ENCODE data around the gene HS6ST1.

The HS6ST1 gene

GRCh38 chr2:128237081-128237534, 81.6 kb downstream of the HS6ST1 start:
- no peak overlapping the region for H3K4me2 ChIP-seq (ENCODE audit: low read length)

DNA sequence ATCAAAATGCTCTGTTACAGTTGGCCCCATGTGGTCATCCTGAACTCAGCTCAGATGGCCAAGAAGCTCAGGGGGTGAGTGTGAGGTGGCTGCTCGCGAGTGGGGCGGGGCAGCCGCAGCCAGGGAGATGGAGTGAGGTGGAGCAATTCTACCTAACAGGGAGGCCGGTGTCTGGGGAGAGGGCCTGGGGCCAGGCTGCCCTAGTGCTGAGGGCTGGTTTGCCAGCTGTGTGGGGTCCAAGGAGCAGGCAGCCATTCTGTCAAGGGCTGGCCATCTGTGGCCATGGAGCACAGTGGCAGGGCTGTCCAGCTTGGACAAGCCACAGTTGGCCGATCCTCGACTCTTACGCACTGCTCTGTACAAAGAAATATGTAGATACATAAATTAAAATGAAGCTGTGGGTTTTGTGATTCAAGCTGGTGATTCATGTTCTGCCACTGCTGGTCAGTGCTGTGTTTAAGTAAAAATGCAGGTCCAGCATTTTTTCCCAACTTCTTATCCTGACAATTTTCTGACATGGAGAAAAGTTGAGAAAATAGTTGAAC, 82.1 kb downstream of the HS6ST1 start:
- TF ChIP-seq, protein P1, sequence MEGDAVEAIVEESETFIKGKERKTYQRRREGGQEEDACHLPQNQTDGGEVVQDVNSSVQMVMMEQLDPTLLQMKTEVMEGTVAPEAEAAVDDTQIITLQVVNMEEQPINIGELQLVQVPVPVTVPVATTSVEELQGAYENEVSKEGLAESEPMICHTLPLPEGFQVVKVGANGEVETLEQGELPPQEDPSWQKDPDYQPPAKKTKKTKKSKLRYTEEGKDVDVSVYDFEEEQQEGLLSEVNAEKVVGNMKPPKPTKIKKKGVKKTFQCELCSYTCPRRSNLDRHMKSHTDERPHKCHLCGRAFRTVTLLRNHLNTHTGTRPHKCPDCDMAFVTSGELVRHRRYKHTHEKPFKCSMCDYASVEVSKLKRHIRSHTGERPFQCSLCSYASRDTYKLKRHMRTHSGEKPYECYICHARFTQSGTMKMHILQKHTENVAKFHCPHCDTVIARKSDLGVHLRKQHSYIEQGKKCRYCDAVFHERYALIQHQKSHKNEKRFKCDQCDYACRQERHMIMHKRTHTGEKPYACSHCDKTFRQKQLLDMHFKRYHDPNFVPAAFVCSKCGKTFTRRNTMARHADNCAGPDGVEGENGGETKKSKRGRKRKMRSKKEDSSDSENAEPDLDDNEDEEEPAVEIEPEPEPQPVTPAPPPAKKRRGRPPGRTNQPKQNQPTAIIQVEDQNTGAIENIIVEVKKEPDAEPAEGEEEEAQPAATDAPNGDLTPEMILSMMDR (IDR thresholded peaks at IDR 0.05; ENCODE audit: low read length) = no peak
- TF ChIP-seq EZH2 (IDR thresholded peaks at IDR 0.05; ENCODE audit: borderline replicate concordance, low read length) = no peak
- 0 out of 2 replicates have a peak, but pooled peaks cover 3% of the 10 kb centered on the region for H3K27me3 ChIP-seq (ENCODE audit: insufficient read depth, low read length)
- H2AFZ ChIP-seq (ENCODE audit: low read length) = no peak overlapping the region
- H3K36me3 ChIP-seq (ENCODE audit: insufficient read depth, low read length) = no peaks in the 10 kb centered on the region
- no peak overlapping the region for H3K27ac ChIP-seq (ENCODE audit: low read depth, low read length, poor library complexity, severe bottlenecking)
- no peaks in the 10 kb centered on the region for H3K9me2 ChIP-seq (ENCODE audit: low read depth, low read length)
- H3K4me1 ChIP-seq (ENCODE audit: insufficient read depth, low read length, severe bottlenecking) = peaks cover 5% of the 10 kb centered on the region
- H3F3A ChIP-seq (ENCODE audit: insufficient read depth, low read length) = no peaks in the 10 kb centered on the region
- H3K4me3 ChIP-seq (ENCODE audit: low read depth, low read length, poor library complexity, severe bottlenecking) = no peak overlapping the region
- H3K4me2 ChIP-seq (ENCODE audit: low read length) = no peak overlapping the region
- no peaks in the 10 kb centered on the region for H3K79me2 ChIP-seq (ENCODE audit: insufficient read depth, low read length)
- no peaks in the 10 kb centered on the region for H3K9me3 ChIP-seq (ENCODE audit: low read length)
- no peaks in the 10 kb centered on the region for H4K20me1 ChIP-seq (ENCODE audit: insufficient read depth, low read length)
- H3K9ac ChIP-seq (ENCODE audit: low read length) = no peak overlapping the region

More at GRCh38 chr2:128237081-128237534, 81.6 kb downstream of the HS6ST1 start:
- Histone ChIP-seq H3K27ac (ENCODE audit: low read depth, low read length, poor library complexity, severe bottlenecking) (no peak overlapping the region), H3K4me3 (ENCODE audit: low read depth, low read length, poor library complexity, severe bottlenecking) (no peak overlapping the region), H3K4me1 (ENCODE audit: insufficient read depth, low read length, severe bottlenecking) (peaks cover 5% of the 10 kb centered on the region), H3K9me2 (ENCODE audit: low read depth, low read length) (no peaks in the 10 kb centered on the region), H3K79me2 (ENCODE audit: insufficient read depth, low read length) (no peaks in the 10 kb centered on the region), H3F3A (ENCODE audit: insufficient read depth, low read length) (no peaks in the 10 kb centered on the region), H3K9ac (ENCODE audit: low read length) (no peak overlapping the region), H2AFZ (ENCODE audit: low read length) (no peak overlapping the region), H3K27me3 (ENCODE audit: insufficient read depth, low read length) (0 out of 2 replicates have a peak, but pooled peaks cover 3% of the 10 kb centered on the region), H3K36me3 (ENCODE audit: insufficient read depth, low read length) (no peaks in the 10 kb centered on the region), H3K9me3 (ENCODE audit: low read length) (no peaks in the 10 kb centered on the region), H4K20me1 (ENCODE audit: insufficient read depth, low read length) (no peaks in the 10 kb centered on the region)
- no peak for TF ChIP-seq EZH2 (IDR thresholded peaks at IDR 0.05; ENCODE audit: borderline replicate concordance, low read length)
- TF ChIP-seq, protein P1 (IDR thresholded peaks at IDR 0.05; ENCODE audit: low read length) = no peak

GRCh38 chr2:128235581-128235980, 83.1 kb downstream of the HS6ST1 start:
- H2AFZ ChIP-seq (ENCODE audit: low read length) = no peak overlapping the region
- no peak overlapping the region for H3K4me3 ChIP-seq (ENCODE audit: low read depth, low read length, poor library complexity, severe bottlenecking)
- H3K4me2 ChIP-seq (ENCODE audit: low read length) = no peak overlapping the region
- H4K20me1 ChIP-seq (ENCODE audit: insufficient read depth, low read length) = no peaks in the 10 kb centered on the region
- H3F3A ChIP-seq (ENCODE audit: insufficient read depth, low read length) = no peaks in the 10 kb centered on the region
- no peaks in the 10 kb centered on the region for H3K9me2 ChIP-seq (ENCODE audit: low read depth, low read length)
- H3K4me1 ChIP-seq (ENCODE audit: insufficient read depth, low read length, severe bottlenecking) = peaks cover 5% of the 10 kb centered on the region
- H3K27ac ChIP-seq (ENCODE audit: low read depth, low read length, poor library complexity, severe bottlenecking) = no peak overlapping the region
- no peak for TF ChIP-seq EZH2 (IDR thresholded peaks at IDR 0.05; ENCODE audit: borderline replicate concordance, low read length)
- TF ChIP-seq, protein P1 (IDR thresholded peaks at IDR 0.05; ENCODE audit: low read length) = no peak
- no peaks in the 10 kb centered on the region for H3K36me3 ChIP-seq (ENCODE audit: insufficient read depth, low read length)
- H3K9me3 ChIP-seq (ENCODE audit: low read length) = no peaks in the 10 kb centered on the region
- no peak overlapping the region for H3K9ac ChIP-seq (ENCODE audit: low read length)
- 0 out of 2 replicates have a peak, but pooled peaks cover 3% of the 10 kb centered on the region for H3K27me3 ChIP-seq (ENCODE audit: insufficient read depth, low read length)
- H3K79me2 ChIP-seq (ENCODE audit: insufficient read depth, low read length) = no peaks in the 10 kb centered on the region

All from OCI-LY1 (cell line).